Lower leg skin (tissue), 4 donors: ENCODE measurements around the gene RUNX1. TPM values are rescaled to one million over a fixed set of nuclear protein-coding genes. Genes with fewer than 3 reads are reported as not detected.

ENCODE experiments used
- DNase-seq, 2 donors: peaks; one replicate each; pipeline ENCODE4 v3.0.0-alpha.2; 2019; ENCODE audit warnings: low spot score in 2 of 2
- H3K4me3 ChIP-seq: fragments of 200-600 bp; sonication (generic); 2 replicates; pipeline ENCODE4 v1.5.1; 2017; ENCODE audit warnings: mild to moderate bottlenecking, low read depth; ENCODE audit not compliant: poor library complexity, severe bottlenecking
- POLR2A ChIP-seq, 2 donors: fragments of 450-650 bp; IDR thresholded peaks; one replicate each; pipeline ENCODE4 v1.6.1; 2016 to 2017; ENCODE audit warnings: antibody characterized with exemption in 2 of 2, mild to moderate bottlenecking in 1 of 2, moderate library complexity in 1 of 2
- WGBS, 2 donors: methylation state at CpG; one replicate each; pipeline ENCODE4 v1.1.5; 2018; 5-methylcytosine and 5-hydroxymethylcytosine counted together
- intact Hi-C: fragments of 100-400 bp; cut with DNase I; formaldehyde crosslinking; loops from one replicate; pipeline ENCODE4 v1.15.0; 2023; ENCODE audit warnings: low total_unique reads
- total RNA-seq, 4 donors: library from RNA; depleted of rRNA; stranded (reverse); fragments of >200 nt; gene quantifications; one replicate each; pipeline ENCODE4 v1.1.0, GENCODE V29; 2016
- TF ChIP-seq, protein P1 (sequence below), 3 donors: fragments of 450-650 bp; IDR thresholded peaks; one replicate each; pipeline ENCODE4 v1.5.1; 2016; ENCODE audit warnings: antibody characterized with exemption in 3 of 3, mild to moderate bottlenecking in 3 of 3, moderate library complexity in 2 of 3

RUNX1 gene
- total RNA-seq, 4 donors from 2014 or later = 7.3 to 29.1 (median 18.1) TPM

DNA sequence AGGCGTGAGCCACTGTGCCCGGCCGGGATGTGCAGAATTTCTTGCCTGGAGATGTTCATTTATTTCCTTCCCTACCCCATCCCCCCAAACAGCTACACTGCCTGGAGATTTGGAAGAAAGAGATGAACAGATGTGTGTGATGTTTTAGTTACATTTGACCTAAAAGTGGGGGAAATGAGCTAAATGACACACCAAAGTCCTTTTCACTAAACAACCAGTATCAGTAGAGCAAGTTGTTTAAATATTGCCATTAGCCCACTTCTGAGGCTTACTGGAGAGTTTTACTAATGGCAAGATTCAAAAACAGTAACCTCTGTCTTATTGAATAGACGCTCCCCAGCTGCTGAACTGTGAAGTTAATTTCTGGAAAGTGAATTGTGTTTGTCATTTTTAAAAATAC is 100.1 kb downstream of the RUNX1 start:
- intact Hi-C loops = no loop called here
- TF ChIP-seq, protein P1, sequence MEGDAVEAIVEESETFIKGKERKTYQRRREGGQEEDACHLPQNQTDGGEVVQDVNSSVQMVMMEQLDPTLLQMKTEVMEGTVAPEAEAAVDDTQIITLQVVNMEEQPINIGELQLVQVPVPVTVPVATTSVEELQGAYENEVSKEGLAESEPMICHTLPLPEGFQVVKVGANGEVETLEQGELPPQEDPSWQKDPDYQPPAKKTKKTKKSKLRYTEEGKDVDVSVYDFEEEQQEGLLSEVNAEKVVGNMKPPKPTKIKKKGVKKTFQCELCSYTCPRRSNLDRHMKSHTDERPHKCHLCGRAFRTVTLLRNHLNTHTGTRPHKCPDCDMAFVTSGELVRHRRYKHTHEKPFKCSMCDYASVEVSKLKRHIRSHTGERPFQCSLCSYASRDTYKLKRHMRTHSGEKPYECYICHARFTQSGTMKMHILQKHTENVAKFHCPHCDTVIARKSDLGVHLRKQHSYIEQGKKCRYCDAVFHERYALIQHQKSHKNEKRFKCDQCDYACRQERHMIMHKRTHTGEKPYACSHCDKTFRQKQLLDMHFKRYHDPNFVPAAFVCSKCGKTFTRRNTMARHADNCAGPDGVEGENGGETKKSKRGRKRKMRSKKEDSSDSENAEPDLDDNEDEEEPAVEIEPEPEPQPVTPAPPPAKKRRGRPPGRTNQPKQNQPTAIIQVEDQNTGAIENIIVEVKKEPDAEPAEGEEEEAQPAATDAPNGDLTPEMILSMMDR (IDR thresholded peaks at IDR 0.05) = no peak
- TF ChIP-seq POLR2A (IDR thresholded peaks at IDR 0.05) = no peak
- no peak for DNase-seq
- H3K4me3 ChIP-seq = no peak overlapping the region
- 83 to 84% methylated on average over 4 of the region's 4 CpGs for WGBS, 2 donors

DNA sequence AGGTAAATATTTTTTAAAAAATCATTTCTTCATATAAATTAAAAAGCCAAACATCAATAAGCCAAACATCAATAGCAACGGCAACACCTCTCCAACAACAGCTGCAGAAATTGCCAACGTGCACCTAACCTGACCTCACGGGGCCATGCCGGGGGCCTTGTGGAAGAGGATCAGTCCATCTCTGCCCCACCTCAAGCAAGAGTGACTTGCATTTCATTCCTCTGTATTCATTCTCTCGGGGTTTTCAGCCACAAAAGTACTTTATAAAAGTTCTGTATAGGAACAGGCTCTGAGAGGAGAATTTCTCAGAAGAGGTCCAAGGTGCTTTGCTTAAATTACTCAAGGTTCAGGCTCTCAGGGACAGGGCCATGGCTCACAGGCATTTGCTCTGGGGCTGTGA is 100.9 kb downstream of the RUNX1 start:
- 87 to 94% methylated on average over 5 of the region's 5 CpGs for WGBS, 2 donors
- TF ChIP-seq, protein P1 (IDR thresholded peaks at IDR 0.05) = no peak
- no peak for TF ChIP-seq POLR2A (IDR thresholded peaks at IDR 0.05)
- intact Hi-C loops = no loop called here
- DNase-seq = no peak
- no peak overlapping the region for H3K4me3 ChIP-seq

- intact Hi-C loops = no loop called here
- H3K4me3 ChIP-seq = no peak overlapping the region
- 69 to 73% methylated on average over 2 of the region's 2 CpGs for WGBS, 2 donors
- TF ChIP-seq, protein P1 (IDR thresholded peaks at IDR 0.05) = no peak
- no peak for TF ChIP-seq POLR2A (IDR thresholded peaks at IDR 0.05)
- DNase-seq = no peak
Observed at GRCh38 chr21:34946916-34947534, 102.1 kb downstream of the RUNX1 start.

GRCh38 chr21:34946385-34946840 is 102.7 kb downstream of the RUNX1 start:
- no peak for DNase-seq
- no peak overlapping the region for H3K4me3 ChIP-seq
- 89 to 94% methylated on average over 1 of the region's 1 CpG for WGBS, 2 donors
- intact Hi-C loops = no loop called here
- TF ChIP-seq POLR2A (IDR thresholded peaks at IDR 0.05) = no peak
- TF ChIP-seq, protein P1 (IDR thresholded peaks at IDR 0.05) = no peak

DNA sequence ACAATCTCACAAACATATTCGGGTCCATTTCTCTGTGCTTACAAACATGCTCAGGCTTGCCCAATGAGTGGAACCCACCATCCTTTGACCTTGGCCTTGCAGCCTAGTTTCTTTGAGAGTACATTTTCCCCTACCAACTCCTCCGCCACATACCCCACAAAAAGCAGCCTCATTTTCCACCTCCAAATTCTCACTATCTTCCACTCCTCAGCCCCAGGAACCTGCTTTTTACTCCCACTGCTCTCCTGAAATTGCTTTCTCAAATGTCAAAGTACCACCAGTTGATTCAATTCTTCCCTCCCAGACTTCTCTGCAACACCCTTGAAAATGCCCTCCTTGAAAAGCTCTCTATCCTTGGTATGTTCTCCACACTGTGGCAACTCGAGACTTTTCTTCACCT is 103.8 kb downstream of the RUNX1 start:
- 80 to 84% methylated on average over 3 of the region's 3 CpGs for WGBS, 2 donors
- H3K4me3 ChIP-seq = no peak overlapping the region
- no peak for DNase-seq
- TF ChIP-seq, protein P1 (IDR thresholded peaks at IDR 0.05) = no peak
- TF ChIP-seq POLR2A (IDR thresholded peaks at IDR 0.05) = no peak
- intact Hi-C loops = no loop called here
